Measurements from ENCODE around the gene PDCD4. TPM values are rescaled to one million over a fixed set of nuclear protein-coding genes. Genes with fewer than 3 reads are reported as not detected.

Gene PDCD4
- total RNA-seq, 1 donor from 2014 or later = 90.3 TPM

DNA sequence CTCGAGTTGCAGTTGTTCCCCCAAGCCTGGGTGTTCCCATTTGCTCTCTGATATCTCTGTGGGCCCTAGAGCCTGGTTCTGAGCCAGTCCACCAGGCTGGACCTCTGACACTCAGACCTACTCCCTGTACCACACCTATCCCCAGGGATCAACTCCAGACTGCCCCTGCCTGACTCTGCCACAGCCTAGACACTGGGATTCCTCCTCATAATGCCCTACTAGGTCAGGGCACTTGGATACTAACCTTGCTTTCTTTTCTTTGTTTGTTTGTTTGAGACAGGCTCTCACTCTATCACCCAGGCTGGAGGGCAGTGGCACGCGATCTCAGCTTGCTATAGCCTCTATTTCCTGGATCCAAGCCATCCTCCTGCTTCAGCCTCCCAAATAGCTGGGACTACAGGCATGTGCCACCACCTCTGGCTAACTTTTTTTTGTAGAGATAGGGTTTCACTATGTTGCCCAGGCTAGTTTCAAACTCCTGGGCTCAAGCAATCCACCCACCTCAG lies 30.8 kb upstream of the PDCD4 start:
- Histone ChIP-seq H3K27ac (ENCODE audit: low read depth, low read length) (no peak overlapping the region), H3K9ac (ENCODE audit: low read depth in 1 of 3, low read length in 3 of 3) (no peak overlapping the region), H3K9me3 (ENCODE audit: control insufficient read depth in 3 of 3, low read length in 3 of 3) (no peaks in the 10 kb centered on the region), H3K4me1 (ENCODE audit: control insufficient read depth in 3 of 3, insufficient read depth in 3 of 3, low read length in 3 of 3) (peaks cover 9 to 15% (median 10%) of the 10 kb centered on the region in 3 donors), H3K4me3 (ENCODE audit: low read length in 3 of 3) (no peak overlapping the region), H3K27me3 (ENCODE audit: control insufficient read depth in 3 of 3, insufficient read depth in 3 of 3, low read length in 3 of 3) (no peaks in the 10 kb centered on the region), H3K36me3 (ENCODE audit: control insufficient read depth in 3 of 3, insufficient read depth in 3 of 3, low read length in 3 of 3) (peaks cover 4 to 12% (median 7%) of the 10 kb centered on the region in 3 donors)

- Histone ChIP-seq H3K9ac (ENCODE audit: low read depth in 1 of 3, low read length in 3 of 3) (no peak overlapping the region), H3K9me3 (ENCODE audit: control insufficient read depth in 3 of 3, low read length in 3 of 3) (no peaks in the 10 kb centered on the region), H3K4me1 (ENCODE audit: control insufficient read depth in 3 of 3, insufficient read depth in 3 of 3, low read length in 3 of 3) (peaks cover 8 to 14% (median 8%) of the 10 kb centered on the region in 3 donors), H3K27me3 (ENCODE audit: control insufficient read depth in 3 of 3, insufficient read depth in 3 of 3, low read length in 3 of 3) (no peaks in the 10 kb centered on the region), H3K36me3 (ENCODE audit: control insufficient read depth in 3 of 3, insufficient read depth in 3 of 3, low read length in 3 of 3) (peaks cover 0 to 8% (median 6%) of the 10 kb centered on the region in 3 donors), H3K27ac (ENCODE audit: low read depth, low read length) (no peak overlapping the region), H3K4me3 (ENCODE audit: low read length in 3 of 3) (no peak overlapping the region)
Measured at GRCh38 chr10:110841767-110842267, 29.9 kb upstream of the PDCD4 start.

DNA sequence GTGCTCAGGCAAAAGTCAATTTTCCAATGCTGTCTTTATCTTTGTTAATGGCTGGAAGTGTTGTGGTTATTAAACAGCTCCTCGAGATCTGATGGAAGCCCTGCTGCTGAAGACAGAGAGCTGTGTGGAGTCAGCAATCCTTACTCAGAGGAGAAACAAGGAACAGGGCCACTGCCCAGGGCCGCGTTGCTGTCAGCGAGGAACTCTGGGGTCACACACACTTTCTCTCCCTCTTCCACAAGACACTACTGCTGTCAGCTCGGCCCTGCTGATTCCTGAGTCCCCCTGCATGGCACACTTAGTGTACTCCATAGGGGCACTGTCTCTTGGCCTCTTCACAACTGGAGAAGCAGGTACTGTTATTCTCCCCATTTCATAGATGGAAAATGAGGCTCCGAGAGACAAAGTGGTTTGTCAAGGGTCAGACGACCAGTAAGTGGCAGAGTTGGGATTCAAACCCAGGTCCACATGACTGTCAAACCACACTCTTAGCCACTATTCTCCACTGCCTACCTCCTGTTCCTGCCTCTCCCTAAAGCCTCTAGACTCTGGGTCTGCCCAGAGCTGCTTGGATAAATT lies 29.3 kb upstream of the PDCD4 start:
- Histone ChIP-seq H3K4me3 (ENCODE audit: low read length in 3 of 3) (no peak overlapping the region), H3K4me1 (ENCODE audit: control insufficient read depth in 3 of 3, insufficient read depth in 3 of 3, low read length in 3 of 3) (peaks cover 2 to 8% (median 2%) of the 10 kb centered on the region in 3 donors), H3K9ac (ENCODE audit: low read depth in 1 of 3, low read length in 3 of 3) (no peak overlapping the region), H3K36me3 (ENCODE audit: control insufficient read depth in 3 of 3, insufficient read depth in 3 of 3, low read length in 3 of 3) (peaks cover 0 to 8% (median 4%) of the 10 kb centered on the region in 3 donors), H3K27ac (ENCODE audit: low read depth, low read length) (no peak overlapping the region), H3K27me3 (ENCODE audit: control insufficient read depth in 3 of 3, insufficient read depth in 3 of 3, low read length in 3 of 3) (no peaks in the 10 kb centered on the region), H3K9me3 (ENCODE audit: control insufficient read depth in 3 of 3, low read length in 3 of 3) (no peaks in the 10 kb centered on the region)

DNA sequence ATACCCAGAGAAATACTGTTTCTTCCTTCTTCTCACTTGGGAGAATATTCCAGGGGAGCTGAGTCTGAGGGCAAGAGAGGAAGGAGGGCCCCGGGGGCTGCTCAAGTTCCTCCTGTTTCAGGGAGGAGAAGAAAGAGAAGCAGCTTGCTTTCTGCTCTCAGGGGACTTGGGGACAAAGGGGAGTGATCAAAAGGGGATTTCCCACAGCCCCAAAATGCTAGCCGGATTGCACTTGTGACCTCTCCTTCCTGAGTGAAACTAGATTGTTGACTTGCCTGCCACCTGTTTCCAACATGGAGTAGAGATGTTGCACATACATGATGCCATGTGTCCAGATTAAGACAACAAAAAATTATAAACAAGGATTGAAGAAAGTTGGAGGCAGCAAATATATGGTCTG lies 28.7 kb upstream of the PDCD4 start:
- no peak overlapping the region for H3K9ac ChIP-seq (ENCODE audit: low read depth in 1 of 3, low read length in 3 of 3)
- no peak overlapping the region for H3K27ac ChIP-seq (ENCODE audit: low read depth, low read length)
- no peaks in the 10 kb centered on the region for H3K9me3 ChIP-seq (ENCODE audit: control insufficient read depth in 3 of 3, low read length in 3 of 3)
- no peak overlapping the region for H3K4me3 ChIP-seq (ENCODE audit: low read length in 3 of 3)
- H3K4me1 ChIP-seq (ENCODE audit: control insufficient read depth in 3 of 3, insufficient read depth in 3 of 3, low read length in 3 of 3) = peaks cover 0 to 4% (median 0%) of the 10 kb centered on the region in 3 donors
- H3K27me3 ChIP-seq (ENCODE audit: control insufficient read depth in 3 of 3, insufficient read depth in 3 of 3, low read length in 3 of 3) = no peaks in the 10 kb centered on the region
- peaks cover 0 to 8% (median 4%) of the 10 kb centered on the region in 3 donors for H3K36me3 ChIP-seq (ENCODE audit: control insufficient read depth in 3 of 3, insufficient read depth in 3 of 3, low read length in 3 of 3)

DNA sequence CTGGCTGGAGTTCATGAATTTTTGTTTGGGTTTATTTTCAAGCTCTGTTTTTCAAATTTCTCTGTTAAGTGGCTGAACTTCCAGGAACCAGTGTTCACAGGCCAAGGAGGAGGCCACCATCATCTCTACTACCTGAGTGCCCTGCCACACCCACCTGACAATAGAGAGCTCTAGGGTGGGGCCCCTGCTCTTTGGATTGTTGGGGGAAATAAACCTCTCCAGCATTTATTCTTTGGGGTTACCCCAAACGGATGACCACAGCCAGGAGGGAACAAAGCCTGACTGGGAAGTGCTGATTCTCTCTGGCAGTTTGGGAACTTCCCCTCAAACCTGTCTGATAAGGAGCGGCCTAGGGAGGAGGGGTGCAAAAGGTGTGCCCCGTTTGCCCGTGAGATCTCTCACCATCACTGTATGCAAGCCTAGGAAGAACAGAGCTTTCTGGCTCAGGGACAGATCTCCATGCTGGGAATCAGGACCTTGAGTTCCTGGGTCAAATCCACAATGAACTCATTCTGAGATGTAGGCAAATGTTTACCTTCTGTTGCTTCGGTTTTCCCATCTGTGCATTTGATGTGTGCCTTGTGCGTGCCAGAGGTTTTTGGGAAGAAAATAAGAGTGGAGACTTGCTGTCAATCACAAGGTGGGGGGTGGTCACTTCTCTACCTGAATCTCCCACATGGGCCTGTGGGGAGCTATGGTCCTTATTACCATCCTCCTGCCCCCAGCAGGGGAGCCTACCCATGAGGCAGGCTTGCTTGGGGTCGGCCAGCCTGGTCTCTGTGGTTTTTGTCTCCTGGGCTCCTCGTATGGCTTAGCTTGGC lies 27.7 kb upstream of the PDCD4 start:
- Histone ChIP-seq H3K9ac (ENCODE audit: low read depth in 1 of 3, low read length in 3 of 3) (no peak overlapping the region), H3K27ac (ENCODE audit: low read depth, low read length) (no peak overlapping the region), H3K4me3 (ENCODE audit: low read length in 3 of 3) (no peak overlapping the region), H3K36me3 (ENCODE audit: control insufficient read depth in 3 of 3, insufficient read depth in 3 of 3, low read length in 3 of 3) (peaks cover 0 to 5% (median 4%) of the 10 kb centered on the region in 3 donors), H3K27me3 (ENCODE audit: control insufficient read depth in 3 of 3, insufficient read depth in 3 of 3, low read length in 3 of 3) (no peaks in the 10 kb centered on the region), H3K9me3 (ENCODE audit: control insufficient read depth in 3 of 3, low read length in 3 of 3) (no peaks in the 10 kb centered on the region), H3K4me1 (ENCODE audit: control insufficient read depth in 3 of 3, insufficient read depth in 3 of 3, low read length in 3 of 3) (peaks cover 0 to 4% (median 0%) of the 10 kb centered on the region in 3 donors)

- Histone ChIP-seq H3K4me3 (ENCODE audit: low read length in 3 of 3) (no peak overlapping the region), H3K27ac (ENCODE audit: low read depth, low read length) (no peak overlapping the region), H3K4me1 (ENCODE audit: control insufficient read depth in 3 of 3, insufficient read depth in 3 of 3, low read length in 3 of 3) (peaks cover 0 to 4% (median 0%) of the 10 kb centered on the region in 3 donors), H3K9me3 (ENCODE audit: control insufficient read depth in 3 of 3, low read length in 3 of 3) (no peaks in the 10 kb centered on the region), H3K36me3 (ENCODE audit: control insufficient read depth in 3 of 3, insufficient read depth in 3 of 3, low read length in 3 of 3) (peaks cover 0 to 5% (median 4%) of the 10 kb centered on the region in 3 donors), H3K9ac (ENCODE audit: low read depth in 1 of 3, low read length in 3 of 3) (no peak overlapping the region), H3K27me3 (ENCODE audit: control insufficient read depth in 3 of 3, insufficient read depth in 3 of 3, low read length in 3 of 3) (no peaks in the 10 kb centered on the region)
Measured at GRCh38 chr10:110844617-110844881, 27.2 kb upstream of the PDCD4 start.

- no peak overlapping the region for H3K4me3 ChIP-seq (ENCODE audit: low read length in 3 of 3)
- no peak overlapping the region for H3K9ac ChIP-seq (ENCODE audit: low read depth in 1 of 3, low read length in 3 of 3)
- H3K27ac ChIP-seq (ENCODE audit: low read depth, low read length) = no peak overlapping the region
- no peaks in the 10 kb centered on the region for H3K9me3 ChIP-seq (ENCODE audit: control insufficient read depth in 3 of 3, low read length in 3 of 3)
- H3K4me1 ChIP-seq (ENCODE audit: control insufficient read depth in 3 of 3, insufficient read depth in 3 of 3, low read length in 3 of 3) = peaks cover 0 to 4% (median 0%) of the 10 kb centered on the region in 3 donors
- peaks cover 0 to 5% (median 4%) of the 10 kb centered on the region in 3 donors for H3K36me3 ChIP-seq (ENCODE audit: control insufficient read depth in 3 of 3, insufficient read depth in 3 of 3, low read length in 3 of 3)
- no peaks in the 10 kb centered on the region for H3K27me3 ChIP-seq (ENCODE audit: control insufficient read depth in 3 of 3, insufficient read depth in 3 of 3, low read length in 3 of 3)
Measured at GRCh38 chr10:110845192-110845755, 26.5 kb upstream of the PDCD4 start.

GRCh38 chr10:110845756-110846620 lies 25.7 kb upstream of the PDCD4 start:
- no peak overlapping the region for H3K9ac ChIP-seq (ENCODE audit: low read depth in 1 of 3, low read length in 3 of 3)
- H3K27ac ChIP-seq (ENCODE audit: low read depth, low read length) = no peak overlapping the region
- no peaks in the 10 kb centered on the region for H3K27me3 ChIP-seq (ENCODE audit: control insufficient read depth in 3 of 3, insufficient read depth in 3 of 3, low read length in 3 of 3)
- H3K4me1 ChIP-seq (ENCODE audit: control insufficient read depth in 3 of 3, insufficient read depth in 3 of 3, low read length in 3 of 3) = peaks cover 0 to 4% (median 0%) of the 10 kb centered on the region in 3 donors
- H3K4me3 ChIP-seq (ENCODE audit: low read length in 3 of 3) = no peak overlapping the region
- no peaks in the 10 kb centered on the region for H3K9me3 ChIP-seq (ENCODE audit: control insufficient read depth in 3 of 3, low read length in 3 of 3)
- H3K36me3 ChIP-seq (ENCODE audit: control insufficient read depth in 3 of 3, insufficient read depth in 3 of 3, low read length in 3 of 3) = peaks cover 0 to 5% (median 4%) of the 10 kb centered on the region in 3 donors

DNA sequence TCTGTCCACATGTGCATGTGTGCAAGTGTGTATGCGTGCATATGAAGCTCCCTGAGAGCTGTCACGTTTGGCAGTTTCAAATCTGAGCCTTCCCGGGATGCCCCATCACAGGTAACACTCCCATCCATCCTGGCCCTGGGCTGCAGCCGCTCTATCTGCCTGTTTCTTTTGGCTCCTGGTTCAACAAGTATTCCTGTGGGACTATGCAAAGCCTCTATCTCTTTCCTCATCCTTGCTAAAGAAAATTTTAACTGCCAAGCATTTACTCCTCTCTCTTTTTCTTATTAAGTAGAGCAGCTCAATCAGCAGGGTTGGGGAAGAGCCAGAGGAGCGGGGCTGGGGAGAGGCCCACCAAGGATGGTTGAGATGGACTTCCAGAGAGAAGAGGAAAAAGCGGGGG lies 24.4 kb upstream of the PDCD4 start:
- H3K9me3 ChIP-seq (ENCODE audit: control insufficient read depth in 3 of 3, low read length in 3 of 3) = no peaks in the 10 kb centered on the region
- H3K4me3 ChIP-seq (ENCODE audit: low read length in 3 of 3) = no peak overlapping the region
- H3K4me1 ChIP-seq (ENCODE audit: control insufficient read depth in 3 of 3, insufficient read depth in 3 of 3, low read length in 3 of 3) = peaks cover 0 to 4% (median 0%) of the 10 kb centered on the region in 3 donors
- H3K27ac ChIP-seq (ENCODE audit: low read depth, low read length) = no peak overlapping the region
- H3K36me3 ChIP-seq (ENCODE audit: control insufficient read depth in 3 of 3, insufficient read depth in 3 of 3, low read length in 3 of 3) = peaks cover 0 to 4% (median 3%) of the 10 kb centered on the region in 3 donors
- no peak overlapping the region for H3K9ac ChIP-seq (ENCODE audit: low read depth in 1 of 3, low read length in 3 of 3)
- no peaks in the 10 kb centered on the region for H3K27me3 ChIP-seq (ENCODE audit: control insufficient read depth in 3 of 3, insufficient read depth in 3 of 3, low read length in 3 of 3)

Data from skeletal muscle tissue (tissue), 4 donors.